B cell (primary cell): ENCODE measurements around the gene TEKT3. TPM values are rescaled to one million over a fixed set of nuclear protein-coding genes. Genes with fewer than 3 reads are reported as not detected.

ENCODE experiments used
- ATAC-seq: fragments of 200-7000 bp; cut with Tn5 transposase; one replicate; pipeline ENCODE4 v1.10.0; 2021; ENCODE audit warnings: low read depth, mild to moderate bottlenecking, moderate number of reproducible peaks, moderate library complexity
- CTCF ChIA-PET: fragments of 350-600 bp; sonication (Branson Sonifier 250); formaldehyde crosslinking; loops from one replicate; lab custom pipeline; 2021; ENCODE audit warnings: antibody characterized with exemption, inconsistent platforms; lab: Charles Lee
- POLR2A ChIA-PET: fragments of 350-600 bp; sonication (Branson Sonifier 250); formaldehyde crosslinking; loops from one replicate; lab custom pipeline; 2021; ENCODE audit warnings: antibody characterized with exemption; lab: Charles Lee
- DNase-seq: peaks from one replicate; pipeline ENCODE4 v3.0.0; 2013
- H2AFZ ChIP-seq: 2 replicates; pipeline ENCODE4 v1.6.1; 2012; ENCODE audit warnings: mild to moderate bottlenecking, low read depth, low read length; ENCODE audit not compliant: insufficient read depth, poor library complexity, severe bottlenecking
- H3K27ac ChIP-seq, 2 donors: 1 replicate in 1 of 2; 2 replicates in 1 of 2; pipeline ENCODE4 v1.5.1; 2012 to 2013; ENCODE audit warnings: low read length in 2 of 2, mild to moderate bottlenecking in 2 of 2, moderate library complexity in 1 of 2
- H3K27me3 ChIP-seq, 4 experiments: fragments of 200-600 bp in 1 of 4; sonication (generic) in 1 of 4; replicated peaks in 1 of 4; 1 replicate in 2 of 4; 2 replicates in 2 of 4; pipeline versions ENCODE4 v1.6.1 to v1.7.0; 2013 to 2016; ENCODE audit warnings: low read length in 3 of 4, mild to moderate bottlenecking in 2 of 4, mixed read lengths in 1 of 4, moderate library complexity in 1 of 4; ENCODE audit not compliant: insufficient read depth in 4 of 4, control insufficient read depth in 3 of 4; ENCODE audit errors: control extremely low read depth in 1 of 4
- H3K36me3 ChIP-seq, 2 experiments: replicated peaks in 1 of 2; 1 replicate in 1 of 2; 2 replicates in 1 of 2; pipeline versions ENCODE4 v1.6.1 to v1.7.1; 2013; ENCODE audit warnings: low read length in 1 of 2; ENCODE audit not compliant: insufficient read depth in 2 of 2, control insufficient read depth in 1 of 2; ENCODE audit errors: control extremely low read depth in 1 of 2, extremely low read depth in 1 of 2
- H3K4me1 ChIP-seq, 2 donors: fragments of 200-600 bp in 1 of 2; sonication (generic) in 1 of 2; 1 replicate in 1 of 2; 2 replicates in 1 of 2; pipeline versions ENCODE4 v1.5.1 to v1.6.1; 2013 to 2017; ENCODE audit warnings: low read length in 2 of 2; ENCODE audit not compliant: control insufficient read depth in 2 of 2, insufficient read depth in 2 of 2
- H3K4me2 ChIP-seq: replicated peaks from 2 replicates; pipeline ENCODE3; 2012; ENCODE audit warnings: mild to moderate bottlenecking, low read depth, low read length; ENCODE audit not compliant: poor library complexity, severe bottlenecking
- H3K4me3 ChIP-seq, 5 experiments: fragments of 200-600 bp in 1 of 5; sonication (generic) in 1 of 5; 1 replicate in 3 of 5; 2 replicates in 2 of 5; pipeline versions ENCODE4 v1.5.1 to v1.7.0; 2011 to 2016; ENCODE audit warnings: low read length in 4 of 5, mild to moderate bottlenecking in 4 of 5, low read depth in 2 of 5, control low read depth in 1 of 5, moderate library complexity in 1 of 5; ENCODE audit not compliant: insufficient read depth in 1 of 5; ENCODE audit errors: control extremely low read depth in 1 of 5, extremely low read depth in 1 of 5
- H3K79me2 ChIP-seq: fragments of 200-600 bp; sonication (generic); one replicate; pipeline ENCODE4 v1.6.0; 2016; ENCODE audit warnings: low read length; ENCODE audit not compliant: control insufficient read depth, insufficient read depth
- H3K9ac ChIP-seq: fragments of 200-600 bp; sonication (generic); 2 replicates; pipeline ENCODE4 v1.6.1; 2017; ENCODE audit warnings: mild to moderate bottlenecking, low read length, moderate library complexity
- H3K9me3 ChIP-seq, 3 donors: one replicate each; pipeline versions ENCODE4 v1.6.1 to v1.7.1; 2013; ENCODE audit warnings: low read length in 2 of 3; ENCODE audit not compliant: control insufficient read depth in 2 of 3, insufficient read depth in 1 of 3; ENCODE audit errors: control extremely low read depth in 1 of 3
- H4K20me1 ChIP-seq: 2 replicates; pipeline ENCODE4 v1.6.0; 2012; ENCODE audit warnings: mild to moderate bottlenecking, low read length; ENCODE audit not compliant: insufficient read depth, control insufficient read depth, poor library complexity, severe bottlenecking
- H3K27ac Mint-ChIP-seq: one replicate; pipeline ENCODE4 v1.8.0; 2021; ENCODE audit warnings: mixed read lengths
- H3K27me3 Mint-ChIP-seq: one replicate; pipeline ENCODE4 v1.8.0; 2021; ENCODE audit warnings: mixed read lengths
- H3K4me1 Mint-ChIP-seq: one replicate; pipeline ENCODE4 v1.8.0; 2021; ENCODE audit warnings: mixed read lengths
- H3K4me3 Mint-ChIP-seq: one replicate; pipeline ENCODE4 v1.8.0; 2021; ENCODE audit warnings: mixed read lengths
- H3K9me3 Mint-ChIP-seq: one replicate; pipeline ENCODE4 v1.8.0; 2022; ENCODE audit warnings: mixed read lengths; ENCODE audit not compliant: insufficient read depth
- EZH2 ChIP-seq: IDR thresholded peaks from 2 replicates; pipeline ENCODE4 v1.6.1; 2012; ENCODE audit warnings: borderline replicate concordance, low read depth, mild to moderate bottlenecking, moderate library complexity, low read length; ENCODE audit not compliant: insufficient read depth, poor library complexity, severe bottlenecking
- WGBS: methylation state at CpG from one replicate; pipeline ENCODE4 v1.1.5; 2013; ENCODE audit warnings: missing lambda C conversion rate; ENCODE audit not compliant: insufficient coverage; 5-methylcytosine and 5-hydroxymethylcytosine counted together
- intact Hi-C: fragments of 100-400 bp; cut with micrococcal nuclease; formaldehyde crosslinking; loops from one replicate; pipeline ENCODE4 v1.10.0; 2022
- polyA plus RNA-seq: library from polyadenylated mRNA; depleted of rRNA; stranded (reverse); fragments of >200 nt; gene quantifications from 2 replicates; pipeline ENCODE4 v1.2.3, GENCODE V29; 2012
- total RNA-seq, 2 donors: library from RNA; stranded (reverse); fragments of 120-200 nt in 1 of 2; gene quantifications; 1 replicate in 1 of 2; 2 replicates in 1 of 2; pipeline versions ENCODE4 v1.2.3 to v1.2.4, GENCODE V29; 2013 to 2022
- TF ChIP-seq, protein P1 (sequence below): fragments of 200-600 bp; IDR thresholded peaks from one replicate; pipeline ENCODE4 v1.8.0; 2022; ENCODE audit warnings: antibody characterized with exemption, mild to moderate bottlenecking

Gene TEKT3
- total and polyA plus RNA-seq, 2 donors (not counting 1 experiment from before 2014, with no cell fraction given): 0.49 to 1.8 TPM

DNA sequence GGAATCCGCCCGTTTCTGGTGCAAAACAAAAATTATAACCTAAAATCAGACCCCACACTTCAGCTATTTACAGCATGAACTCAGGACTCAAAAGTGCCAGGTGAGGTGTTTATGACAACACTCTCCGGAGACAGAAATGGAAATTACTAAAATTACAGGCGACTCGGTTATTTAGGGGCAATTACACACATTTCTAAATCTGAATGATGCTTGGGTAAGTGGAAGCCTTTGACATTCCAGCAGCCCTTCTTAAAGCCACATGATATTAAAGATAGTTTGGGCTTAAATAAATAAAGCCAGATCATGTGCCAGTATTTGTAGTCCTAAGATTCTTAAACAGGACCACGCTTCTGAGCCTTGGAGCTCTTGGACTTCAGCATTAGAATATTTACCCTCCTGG lies 39.6 kb downstream of the TEKT3 start:
- intact Hi-C loops: no loop called here
- POLR2A ChIA-PET: no interaction called here
- no peaks in the 10 kb centered on the region for H3K9me3 Mint-ChIP-seq
- CTCF ChIA-PET: no interaction called here
- Histone ChIP-seq H4K20me1 (no peaks in the 10 kb centered on the region), H3K4me1 (no peaks in the 10 kb centered on the region), H3K9ac (no peak overlapping the region), H2AFZ (no peak overlapping the region), H3K36me3 (no peaks in the 10 kb centered on the region), H3K9me3 (no peaks in the 10 kb centered on the region), H3K4me2 (no peak overlapping the region), H3K27me3 (peaks cover 0 to 3% (median 0%) of the 10 kb centered on the region in 4 experiments), H3K4me3 (no peak overlapping the region), H3K27ac (no peak overlapping the region), H3K79me2 (no peaks in the 10 kb centered on the region)
- WGBS: 100% methylated on average over 1 of the region's 6 CpGs
- no peaks in the 10 kb centered on the region for H3K4me1 Mint-ChIP-seq
- ATAC-seq (no peak), DNase-seq (no peak)
- H3K27me3 Mint-ChIP-seq: peaks cover 17% of the 10 kb centered on the region
- H3K27ac Mint-ChIP-seq: no peak overlapping the region
- TF ChIP-seq EZH2: no peak
- TF ChIP-seq, protein P1, sequence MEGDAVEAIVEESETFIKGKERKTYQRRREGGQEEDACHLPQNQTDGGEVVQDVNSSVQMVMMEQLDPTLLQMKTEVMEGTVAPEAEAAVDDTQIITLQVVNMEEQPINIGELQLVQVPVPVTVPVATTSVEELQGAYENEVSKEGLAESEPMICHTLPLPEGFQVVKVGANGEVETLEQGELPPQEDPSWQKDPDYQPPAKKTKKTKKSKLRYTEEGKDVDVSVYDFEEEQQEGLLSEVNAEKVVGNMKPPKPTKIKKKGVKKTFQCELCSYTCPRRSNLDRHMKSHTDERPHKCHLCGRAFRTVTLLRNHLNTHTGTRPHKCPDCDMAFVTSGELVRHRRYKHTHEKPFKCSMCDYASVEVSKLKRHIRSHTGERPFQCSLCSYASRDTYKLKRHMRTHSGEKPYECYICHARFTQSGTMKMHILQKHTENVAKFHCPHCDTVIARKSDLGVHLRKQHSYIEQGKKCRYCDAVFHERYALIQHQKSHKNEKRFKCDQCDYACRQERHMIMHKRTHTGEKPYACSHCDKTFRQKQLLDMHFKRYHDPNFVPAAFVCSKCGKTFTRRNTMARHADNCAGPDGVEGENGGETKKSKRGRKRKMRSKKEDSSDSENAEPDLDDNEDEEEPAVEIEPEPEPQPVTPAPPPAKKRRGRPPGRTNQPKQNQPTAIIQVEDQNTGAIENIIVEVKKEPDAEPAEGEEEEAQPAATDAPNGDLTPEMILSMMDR: no peak
- H3K4me3 Mint-ChIP-seq: no peak overlapping the region

DNA sequence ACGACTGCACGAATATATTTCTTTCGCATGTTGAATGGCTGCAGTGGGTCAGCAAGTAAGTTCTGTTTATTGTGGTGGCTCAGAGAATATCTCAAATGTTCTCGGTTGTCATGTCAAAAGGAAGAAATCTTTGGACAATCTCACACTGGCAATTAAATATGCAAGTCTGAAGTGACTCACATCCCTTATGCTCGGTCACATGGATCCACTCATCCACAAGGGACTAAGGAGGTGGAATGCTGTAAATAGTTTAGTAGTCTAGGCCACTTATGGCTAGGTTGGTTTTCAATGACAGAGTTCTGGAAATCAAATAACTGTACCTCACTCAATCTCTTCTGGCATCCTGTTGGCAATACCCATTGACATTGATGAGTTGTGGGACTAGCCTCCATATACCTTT lies 43.2 kb downstream of the TEKT3 start:
- no peak for ATAC-seq
- no peaks in the 10 kb centered on the region for H3K36me3 ChIP-seq
- CTCF ChIA-PET: no interaction called here
- TF ChIP-seq, protein P1: no peak
- TF ChIP-seq EZH2: no peak
- no peak overlapping the region for H3K27ac ChIP-seq
- no peak overlapping the region for H3K4me2 ChIP-seq
- H3K4me1 ChIP-seq: no peaks in the 10 kb centered on the region
- H3K9ac ChIP-seq: no peak overlapping the region
- no peaks in the 10 kb centered on the region for H4K20me1 ChIP-seq
- intact Hi-C loops: no loop called here
- no peak overlapping the region for H2AFZ ChIP-seq
- no peaks in the 10 kb centered on the region for H3K9me3 ChIP-seq
- no peak for DNase-seq
- H3K27me3 Mint-ChIP-seq: peaks cover 19% of the 10 kb centered on the region
- no peaks in the 10 kb centered on the region for H3K27me3 ChIP-seq
- POLR2A ChIA-PET: no interaction called here
- no peaks in the 10 kb centered on the region for H3K4me1 Mint-ChIP-seq
- H3K27ac Mint-ChIP-seq: no peak overlapping the region
- no peaks in the 10 kb centered on the region for H3K79me2 ChIP-seq
- H3K4me3 Mint-ChIP-seq: no peak overlapping the region
- H3K4me3 ChIP-seq: no peak overlapping the region
- 96% methylated on average over 3 of the region's 5 CpGs for whole genome bisulfite sequencing
- H3K9me3 Mint-ChIP-seq: no peaks in the 10 kb centered on the region
